ENCODE results near the gene NKAIN4.

DNA sequence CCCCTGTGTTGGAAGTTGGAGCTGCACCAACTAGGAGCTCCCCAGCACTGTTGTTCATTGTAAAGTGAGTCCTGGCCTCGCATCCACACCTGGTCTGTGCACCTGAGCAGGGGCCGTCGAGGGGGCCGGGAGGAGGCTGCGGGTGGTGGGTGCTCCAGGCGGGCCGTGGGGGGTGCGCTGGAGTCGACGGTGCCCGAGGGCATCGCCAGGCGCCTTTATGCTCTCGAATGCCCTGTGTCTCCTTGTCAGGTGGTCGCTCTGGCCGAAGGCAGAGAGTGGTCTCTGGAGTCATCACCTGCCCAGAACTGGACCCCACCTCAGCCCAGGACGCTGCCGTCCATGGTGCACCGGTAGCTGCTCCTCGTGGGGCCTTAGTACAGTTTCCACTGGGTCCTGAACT lies 22.7 kb upstream of the NKAIN4 start:
- no peak for TF ChIP-seq CTCF (IDR thresholded peaks at IDR 0.05; ENCODE audit: low read depth, low read length, missing input control)
- TF ChIP-seq, protein P1, sequence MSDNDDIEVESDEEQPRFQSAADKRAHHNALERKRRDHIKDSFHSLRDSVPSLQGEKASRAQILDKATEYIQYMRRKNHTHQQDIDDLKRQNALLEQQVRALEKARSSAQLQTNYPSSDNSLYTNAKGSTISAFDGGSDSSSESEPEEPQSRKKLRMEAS (IDR thresholded peaks at IDR 0.05), result no peak
